GM12875 (cell line): ENCODE data around the gene TFF1.

Source experiments
- H3K4me3 ChIP-seq: one replicate; pipeline ENCODE4 v1.5.1; 2011; ENCODE audit warnings: low read depth, low read length, control low read depth
- TF ChIP-seq, protein P1 (sequence below): IDR thresholded peaks from 2 replicates; pipeline ENCODE4 v1.5.1; 2011; ENCODE audit warnings: low read depth, mild to moderate bottlenecking, control low read depth, inconsistent platforms, low read length, moderate library complexity, borderline replicate concordance; ENCODE audit not compliant: insufficient read depth

TFF1 gene

GRCh38 chr21:42344631-42345030 is 21.7 kb downstream of the TFF1 start:
- TF ChIP-seq, protein P1, sequence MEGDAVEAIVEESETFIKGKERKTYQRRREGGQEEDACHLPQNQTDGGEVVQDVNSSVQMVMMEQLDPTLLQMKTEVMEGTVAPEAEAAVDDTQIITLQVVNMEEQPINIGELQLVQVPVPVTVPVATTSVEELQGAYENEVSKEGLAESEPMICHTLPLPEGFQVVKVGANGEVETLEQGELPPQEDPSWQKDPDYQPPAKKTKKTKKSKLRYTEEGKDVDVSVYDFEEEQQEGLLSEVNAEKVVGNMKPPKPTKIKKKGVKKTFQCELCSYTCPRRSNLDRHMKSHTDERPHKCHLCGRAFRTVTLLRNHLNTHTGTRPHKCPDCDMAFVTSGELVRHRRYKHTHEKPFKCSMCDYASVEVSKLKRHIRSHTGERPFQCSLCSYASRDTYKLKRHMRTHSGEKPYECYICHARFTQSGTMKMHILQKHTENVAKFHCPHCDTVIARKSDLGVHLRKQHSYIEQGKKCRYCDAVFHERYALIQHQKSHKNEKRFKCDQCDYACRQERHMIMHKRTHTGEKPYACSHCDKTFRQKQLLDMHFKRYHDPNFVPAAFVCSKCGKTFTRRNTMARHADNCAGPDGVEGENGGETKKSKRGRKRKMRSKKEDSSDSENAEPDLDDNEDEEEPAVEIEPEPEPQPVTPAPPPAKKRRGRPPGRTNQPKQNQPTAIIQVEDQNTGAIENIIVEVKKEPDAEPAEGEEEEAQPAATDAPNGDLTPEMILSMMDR: no peak

DNA sequence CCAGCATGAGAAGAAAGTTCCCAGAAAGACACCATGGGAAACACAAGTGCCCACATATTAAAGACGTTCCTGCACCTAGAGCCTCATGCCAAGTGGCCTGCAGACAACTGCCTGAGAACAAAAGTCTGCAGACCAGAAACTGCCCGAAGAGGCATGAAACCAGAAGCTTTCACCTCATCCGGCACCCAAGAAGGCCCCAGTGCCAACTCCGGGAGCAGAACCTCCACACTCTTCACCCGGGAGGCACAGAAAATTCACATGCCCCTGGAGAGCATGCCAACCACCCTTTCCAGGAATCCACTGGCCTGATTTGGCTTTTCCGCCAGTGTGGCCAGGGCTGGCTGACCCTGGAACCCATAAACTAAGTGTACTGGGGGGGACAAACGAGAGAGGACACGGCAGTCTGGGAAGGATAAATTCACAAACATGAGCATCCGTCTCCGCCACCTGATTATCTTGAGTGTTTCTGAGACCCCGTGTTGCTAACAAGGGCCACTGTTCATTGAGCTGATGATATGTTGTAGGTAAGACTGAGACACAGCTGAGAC is 22.3 kb downstream of the TFF1 start:
- TF ChIP-seq, protein P1: no peak
- no peak overlapping the region for H3K4me3 ChIP-seq

More at GRCh38 chr21:42344631-42345030, 21.7 kb downstream of the TFF1 start:
- no peak overlapping the region for H3K4me3 ChIP-seq

- TF ChIP-seq, protein P1: no peak
- H3K4me3 ChIP-seq: no peak overlapping the region
Measured at GRCh38 chr21:42343556-42343955, 22.8 kb downstream of the TFF1 start.

DNA sequence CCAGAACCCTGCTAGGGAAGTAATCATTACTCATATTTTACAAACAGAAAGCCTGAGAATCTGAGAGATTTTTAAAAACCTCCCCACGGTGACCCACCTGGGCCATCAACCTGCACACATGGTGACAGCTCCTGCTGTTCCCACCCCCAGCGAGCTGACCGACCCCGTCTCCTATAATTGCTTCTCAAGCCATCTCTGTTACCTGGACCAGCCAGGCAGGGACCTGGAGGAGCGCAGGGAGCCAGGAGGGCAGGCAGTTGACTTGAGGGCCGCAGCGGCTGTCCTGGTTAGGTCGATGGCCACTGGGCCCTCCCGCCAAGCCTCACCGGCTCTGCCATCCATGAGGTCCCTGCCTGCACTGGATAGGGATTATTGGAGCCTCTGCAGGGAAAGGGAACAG is 23.2 kb downstream of the TFF1 start:
- H3K4me3 ChIP-seq: no peak overlapping the region
- TF ChIP-seq, protein P1: no peak

DNA sequence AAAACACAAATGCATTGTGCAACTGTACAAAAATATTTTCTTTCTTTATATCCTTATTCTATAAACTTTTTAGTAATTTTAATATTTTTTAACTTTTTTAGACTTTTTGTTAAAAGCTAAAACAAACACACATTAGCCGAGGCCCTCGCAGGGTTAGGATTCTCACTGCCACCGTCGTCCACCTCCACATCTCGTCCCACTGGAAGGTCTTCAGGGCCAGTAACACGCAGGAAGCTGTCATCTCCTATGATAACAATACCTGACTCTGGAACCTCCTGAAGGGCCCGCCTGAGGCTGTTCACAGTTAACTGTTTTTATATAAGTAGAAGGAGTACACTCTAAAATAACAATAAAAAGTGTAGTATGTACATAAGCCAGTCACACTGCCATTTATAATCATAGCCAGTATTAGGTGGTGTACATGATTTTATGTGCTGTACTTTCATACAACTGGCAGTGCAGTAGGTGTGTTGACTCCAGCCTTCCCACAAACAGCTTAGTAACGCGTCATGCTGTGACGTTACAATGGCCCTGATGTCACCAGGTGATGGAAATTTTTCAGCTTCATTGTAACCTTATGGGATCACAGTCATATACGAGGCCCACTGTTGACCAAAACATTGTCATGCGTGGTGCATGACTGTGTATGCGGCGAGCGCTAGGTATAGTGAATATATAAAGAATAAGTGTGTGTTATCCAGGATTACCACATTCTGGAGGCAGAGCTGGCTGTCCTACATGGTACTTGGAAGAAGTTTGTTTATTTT is 24.4 kb downstream of the TFF1 start:
- H3K4me3 ChIP-seq: no peak overlapping the region
- TF ChIP-seq, protein P1: no peak

GRCh38 chr21:42340187-42341050 is 25.9 kb downstream of the TFF1 start:
- no peak overlapping the region for H3K4me3 ChIP-seq
- TF ChIP-seq, protein P1: no peak
